Heart left ventricle (tissue), 16 donors: ENCODE results near the gene ABTB2. TPM values are rescaled to one million over a fixed set of nuclear protein-coding genes. Genes with fewer than 3 reads are reported as not detected.

Experiments
- ATAC-seq, 4 donors: fragments of 200-7000 bp; cut with Tn5 transposase; one replicate each; pipeline ENCODE4 v1.9.1; 2020 to 2022; ENCODE audit warnings: moderate library complexity in 4 of 4, mild to moderate bottlenecking in 3 of 4, moderate number of reproducible peaks in 1 of 4
- DNase-seq, 5 donors: peaks; one replicate each; pipeline ENCODE4 v3.0.0-alpha.2; 2020
- H3K27ac ChIP-seq, 12 donors: fragments of 200-600 bp; sonication (generic) in 4 of 12; one replicate each; pipeline versions ENCODE4 v1.5.0 to v1.8.0; 2016 to 2022; ENCODE audit warnings: mild to moderate bottlenecking in 2 of 12
- H3K27me3 ChIP-seq, 9 donors: fragments of 200-600 bp; sonication (generic) in 2 of 9; one replicate each; pipeline versions ENCODE4 v1.5.1 to v1.8.0; 2016 to 2022; ENCODE audit warnings: mild to moderate bottlenecking in 3 of 9
- H3K36me3 ChIP-seq, 9 donors: fragments of 200-600 bp; sonication (generic) in 2 of 9; one replicate each; pipeline versions ENCODE4 v1.5.0 to v1.8.0; 2018 to 2022; ENCODE audit warnings: mild to moderate bottlenecking in 2 of 9
- H3K4me1 ChIP-seq, 12 donors: fragments of 200-600 bp; sonication (generic) in 4 of 12; one replicate each; pipeline versions ENCODE4 v1.5.0 to v1.8.0; 2016 to 2022; ENCODE audit warnings: mild to moderate bottlenecking in 3 of 12
- H3K4me3 ChIP-seq, 12 donors: fragments of 200-600 bp; sonication (generic) in 4 of 12; one replicate each; pipeline versions ENCODE4 v1.5.0 to v1.8.0; 2017 to 2022; ENCODE audit warnings: mild to moderate bottlenecking in 9 of 12, moderate library complexity in 4 of 12
- H3K9me3 ChIP-seq, 12 donors: fragments of 200-600 bp; sonication (generic) in 4 of 12; one replicate each; pipeline versions ENCODE4 v1.5.0 to v1.8.0; 2016 to 2022; ENCODE audit warnings: mild to moderate bottlenecking in 1 of 12
- CTCF ChIP-seq, 12 donors: fragments of 200-600 bp; sonication (generic) in 4 of 12; IDR thresholded peaks; one replicate each; pipeline versions ENCODE4 v1.5.0 to v1.8.0; 2018 to 2022; ENCODE audit warnings: antibody characterized with exemption in 12 of 12, mild to moderate bottlenecking in 5 of 12
- POLR2A ChIP-seq, 2 donors: fragments of 450-650 bp; IDR thresholded peaks; one replicate each; pipeline ENCODE4 v1.6.1; 2017; ENCODE audit warnings: antibody characterized with exemption in 2 of 2, mild to moderate bottlenecking in 2 of 2, moderate library complexity in 2 of 2
- WGBS, 4 donors: extraction: QIAGEN DNeasy Blood & Tissue Kit in 2 of 4; methylation state at CpG; one replicate each; pipeline versions ENCODE4 v1.1.5 to v1.1.7; 2013 to 2018; 5-methylcytosine and 5-hydroxymethylcytosine counted together
- intact Hi-C, 10 donors: fragments of 100-400 bp; cut with DNase I; formaldehyde crosslinking; loops; one replicate each; pipeline versions ENCODE4 v1.11.1 to v1.14.2; 2022
- polyA plus RNA-seq, 2 donors: library from polyadenylated mRNA; stranded (reverse); fragments of 200-250 nt; gene quantifications; one replicate each; pipeline ENCODE4 v1.2.3, GENCODE V29; 2013
- total RNA-seq, 9 donors: library from RNA; depleted of rRNA in 2 of 9; stranded (reverse); fragments of >200 nt in 2 of 9; fragmentation: NEBNext Ultra II Directional in 3 of 9; extraction: Animal tissue kit (Norgen Biotek cat#: 25700) in 3 of 9; gene quantifications; one replicate each; pipeline versions ENCODE4 v1.1.0 to v1.2.4, GENCODE V29; 2016 to 2023
- donor health status: ischemic (EF 13 %, LVEDD 7.1; RV severe dilation, severe dysfunction).
- donor health status: healthy with polysubstance abuse.
- donor health status: DM: no; HTN: yes; CAD: no.
- donor health status: DM: no; HTN: no; CAD: no.
- donor health status: ischemic (EF 25% LVEDD 6.9; RV normal size, moderate dysfunction).
- donor health status: ischemic (EF 25% LVEDD 5.7; RV mildly dilated, moderate dysfunction).
- donor health status: healthy.
- donor health status: DM: yes; HTN: yes; CAD: no.
- donor health status: ischemic (EF 35%, LVEDD 5.7; RV mildly dilated, moderate dysfunction).
- donor health status: nonischemic (EF 11% LVEDD 7.7; RV severe dilation, severe dysfunction).
- donor health status: DM: yes; HTN: yes; CAD: no.
- donor health status: PGD.
- donor health status: ischemic (EF 29% LVEDD 5.4; RV normal size, mild dysfunction).
- donor health status: nonischemic (EF 23%, LVEDD 6.1; RV moderate dilation, normal function).

Gene ABTB2
- total and polyA plus RNA-seq, 11 donors, result 3.3 to 27.1 (median 12.5) TPM

GRCh38 chr11:34345540-34345876 is 12.3 kb downstream of the ABTB2 start:
- DNase-seq, result no peak
- Histone ChIP-seq H3K4me3 (no peak overlapping the region), H3K4me1 (peaks cover 0 to 85% (median 56%) of the 10 kb centered on the region in 12 donors), H3K27ac (peak overlapping the region; percentile 54 to 93 (median 80)), H3K9me3 (no peaks in the 10 kb centered on the region), H3K36me3 (no peaks in the 10 kb centered on the region), H3K27me3 (no peaks in the 10 kb centered on the region)
- WGBS, 4 donors, result 83 to 87% (median 86%) methylated on average over 3 of the region's 3 CpGs
- TF ChIP-seq CTCF (IDR thresholded peaks at IDR 0.05) (no peak), POLR2A (IDR thresholded peaks at IDR 0.05) (no peak)
- intact Hi-C loops, result no loop called here
- ATAC-seq, result peak in 1 of 4 donors; percentile 1

GRCh38 chr11:34344768-34345539 is 12.9 kb downstream of the ABTB2 start:
- no peaks in the 10 kb centered on the region for H3K27me3 ChIP-seq
- no peak overlapping the region for H3K4me3 ChIP-seq
- peak in 4 of 5 donors; percentile 28 to 65 (median 44) for DNase-seq
- ATAC-seq, result peak in 3 of 4 donors; percentile 5 to 32 (median 24)
- no peaks in the 10 kb centered on the region for H3K36me3 ChIP-seq
- intact Hi-C loops, result no loop called here
- no peaks in the 10 kb centered on the region for H3K9me3 ChIP-seq
- WGBS, 4 donors, result 69 to 78% (median 75%) methylated on average over 8 of the region's 8 CpGs
- TF ChIP-seq CTCF (IDR thresholded peaks at IDR 0.05), result no peak
- peaks cover 0 to 85% (median 56%) of the 10 kb centered on the region in 12 donors for H3K4me1 ChIP-seq
- H3K27ac ChIP-seq, result peak overlapping the region in 9 of 12 donors; percentile 77 to 93 (median 84)

GRCh38 chr11:34344410-34344767 is 13.4 kb downstream of the ABTB2 start:
- intact Hi-C loops, result no loop called here

More at GRCh38 chr11:34344410-34344767, 13.4 kb downstream of the ABTB2 start:
- Histone ChIP-seq H3K27ac (peak overlapping the region in 5 of 12 donors; percentile 80 to 93 (median 84)), H3K4me3 (no peak overlapping the region), H3K36me3 (no peaks in the 10 kb centered on the region), H3K27me3 (no peaks in the 10 kb centered on the region), H3K4me1 (peaks cover 0 to 80% (median 54%) of the 10 kb centered on the region in 12 donors), H3K9me3 (no peaks in the 10 kb centered on the region)
- no peak for ATAC-seq
- TF ChIP-seq CTCF (IDR thresholded peaks at IDR 0.05) (no peak), POLR2A (IDR thresholded peaks at IDR 0.05) (no peak)
- WGBS, 4 donors, result 87 to 92% (median 91%) methylated on average over 6 of the region's 6 CpGs
- no peak for DNase-seq
